ENCODE results near the gene RBBP7. TPM values are rescaled to one million over a fixed set of nuclear protein-coding genes. Genes with fewer than 3 reads are reported as not detected.

RBBP7 gene
- total and polyA plus RNA-seq, 2 of the 8 experiments (the other 6 are each of a cell fraction or from before 2014, with no cell fraction given): 107 to 138 TPM

DNA sequence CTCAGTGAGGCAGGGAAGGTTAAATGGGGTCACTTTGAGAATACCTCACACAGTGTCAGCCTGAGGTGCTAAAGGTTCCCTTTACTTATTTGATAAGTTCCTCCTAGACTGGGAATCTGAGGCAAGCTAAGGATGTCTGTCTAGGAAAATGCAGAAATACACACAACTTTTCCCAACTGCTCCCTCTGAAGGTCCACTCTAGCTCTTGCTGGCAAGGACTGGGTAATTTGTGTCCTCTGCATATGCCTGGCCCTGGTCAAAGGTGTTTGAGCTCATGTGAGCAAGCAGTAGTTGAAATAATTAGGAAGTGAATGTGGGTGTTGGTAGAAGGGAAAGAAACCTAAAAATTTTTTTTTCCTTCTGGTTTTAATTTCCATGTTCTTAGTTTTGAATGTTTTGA is 62.6 kb downstream of the RBBP7 start:
- Histone ChIP-seq H3K9me3 (ENCODE audit: insufficient read depth in 2 of 2, low read depth in 1 of 2, low read length in 1 of 2) (no peaks in the 10 kb centered on the region), H3K4me2 (ENCODE audit: insufficient read depth in 1 of 2, low read depth in 2 of 2, low read length in 2 of 2) (no peak overlapping the region), H3K9ac (replicated peaks in 1 of 4; ENCODE audit: extremely low read depth in 1 of 4, low read depth in 3 of 4, low read length in 3 of 4) (no peak overlapping the region), H3K4ac (replicated peaks; ENCODE audit: insufficient read length, low read depth, low read length) (no peak overlapping the region), H3K23ac (ENCODE audit: insufficient read length) (no peak overlapping the region), H3K27me3 (replicated peaks in 1 of 4; ENCODE audit: control insufficient read depth in 3 of 4, extremely low read depth in 1 of 4, insufficient read depth in 3 of 4, low read length in 3 of 4) (no peaks in the 10 kb centered on the region), H2AK5ac (ENCODE audit: low read depth, low read length) (no peak overlapping the region), H3K18ac (ENCODE audit: extremely low read depth, low read length) (no peak overlapping the region), H2BK120ac (replicated peaks; ENCODE audit: low read depth, low read length) (no peak overlapping the region), H2BK15ac (ENCODE audit: low read length) (no peak overlapping the region), H3K79me2 (ENCODE audit: control insufficient read depth in 1 of 2, insufficient read depth in 2 of 2, low read length in 2 of 2) (peaks cover 0 to 71% of the 10 kb centered on the region in 2 experiments; a peak in 2 of 4 replicates), H3K23me2 (ENCODE audit: low read depth, low read length) (no peaks in the 10 kb centered on the region), H3K4me1 (replicated peaks in 1 of 4; ENCODE audit: control insufficient read depth in 3 of 4, insufficient read depth in 4 of 4, low read length in 3 of 4) (no peaks in the 10 kb centered on the region; a peak in 2 of 7 replicates), H3K36me3 (ENCODE audit: control insufficient read depth in 2 of 4, insufficient read depth in 4 of 4, low read length in 3 of 4) (peaks cover 0 to 15% (median 2%) of the 10 kb centered on the region in 4 experiments; a peak in 2 of 8 replicates), H3K56ac (replicated peaks; ENCODE audit: insufficient read length, low read depth, low read length) (no peak overlapping the region), H3K4me3 (ENCODE audit: extremely low read depth in 1 of 4, insufficient read depth in 2 of 4, low read depth in 3 of 4, low read length in 4 of 4) (no peak overlapping the region), H4K5ac (ENCODE audit: insufficient read length, low read depth, low read length) (no peak overlapping the region), H4K91ac (replicated peaks; ENCODE audit: insufficient read length, low read length) (no peak overlapping the region), H2BK12ac (ENCODE audit: low read depth, low read length) (no peak overlapping the region), H3K27ac (ENCODE audit: low read depth, low read length) (no peak overlapping the region), H3K79me1 (ENCODE audit: low read depth, low read length) (no peaks in the 10 kb centered on the region), H4K8ac (ENCODE audit: extremely low read depth, insufficient read depth, low read length) (no peak overlapping the region), H2AFZ (ENCODE audit: low read length) (no peak overlapping the region), H2BK20ac (ENCODE audit: low read length) (no peak overlapping the region), H2BK5ac (ENCODE audit: low read depth, low read length) (no peak overlapping the region), H4K20me1 (replicated peaks in 1 of 2; ENCODE audit: control insufficient read depth in 1 of 2, insufficient read depth in 2 of 2, low read length in 2 of 2) (peaks cover 0 to 2% of the 10 kb centered on the region in 2 experiments), H3K14ac (ENCODE audit: insufficient read length) (no peak overlapping the region)
- DNase-seq (ENCODE audit: low read depth in 1 of 2, low spot score in 2 of 2): no peak
- TF ChIP-seq EGR1 (IDR thresholded peaks at IDR 0.05; ENCODE audit: borderline replicate concordance, low read depth, low read length): no peak
- TF ChIP-seq RAD21 (IDR thresholded peaks at IDR 0.05 in 1 of 2, conservative IDR thresholded peaks at IDR 0.05 in 1 of 2; ENCODE audit: low read depth in 2 of 2, low read length in 2 of 2): peak in 1 of 2 experiments; percentile 21; a peak in 1 of 4 replicates
- TF ChIP-seq, protein P1, sequence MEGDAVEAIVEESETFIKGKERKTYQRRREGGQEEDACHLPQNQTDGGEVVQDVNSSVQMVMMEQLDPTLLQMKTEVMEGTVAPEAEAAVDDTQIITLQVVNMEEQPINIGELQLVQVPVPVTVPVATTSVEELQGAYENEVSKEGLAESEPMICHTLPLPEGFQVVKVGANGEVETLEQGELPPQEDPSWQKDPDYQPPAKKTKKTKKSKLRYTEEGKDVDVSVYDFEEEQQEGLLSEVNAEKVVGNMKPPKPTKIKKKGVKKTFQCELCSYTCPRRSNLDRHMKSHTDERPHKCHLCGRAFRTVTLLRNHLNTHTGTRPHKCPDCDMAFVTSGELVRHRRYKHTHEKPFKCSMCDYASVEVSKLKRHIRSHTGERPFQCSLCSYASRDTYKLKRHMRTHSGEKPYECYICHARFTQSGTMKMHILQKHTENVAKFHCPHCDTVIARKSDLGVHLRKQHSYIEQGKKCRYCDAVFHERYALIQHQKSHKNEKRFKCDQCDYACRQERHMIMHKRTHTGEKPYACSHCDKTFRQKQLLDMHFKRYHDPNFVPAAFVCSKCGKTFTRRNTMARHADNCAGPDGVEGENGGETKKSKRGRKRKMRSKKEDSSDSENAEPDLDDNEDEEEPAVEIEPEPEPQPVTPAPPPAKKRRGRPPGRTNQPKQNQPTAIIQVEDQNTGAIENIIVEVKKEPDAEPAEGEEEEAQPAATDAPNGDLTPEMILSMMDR (IDR thresholded peaks at IDR 0.05; ENCODE audit: control extremely low read depth in 1 of 3, insufficient read depth in 1 of 3, low read depth in 1 of 3, low read length in 3 of 3): peak in 2 of 3 experiments; percentile 27 to 42; a peak in 3 of 4 replicates
- CTCF ChIA-PET (ENCODE audit: partially characterized antibody): interaction anchor here (0.6 to 1.9 kb wide), 16 partner anchors 10 to 88 kb away, joined by 3 to 8 read pairs (median 4); partner anchors contain the start of gene SYAP1
- FAIRE-seq: peak; percentile 63
- POLR2A ChIA-PET (ENCODE audit: partially characterized antibody): interaction anchor here (0.7 to 2.1 kb wide), 6 partner anchors 12 to 51 kb away, joined by 3 to 6 read pairs (median 6); no protein-coding TSS in a partner anchor

Data from H1 (cell line).